HCT116 (cell line): ENCODE results near the gene FRMD3. TPM values are rescaled to one million over a fixed set of nuclear protein-coding genes. Genes with fewer than 3 reads are reported as not detected.

Experiments
- ATAC-seq: fragments of 200-7000 bp; cut with Tn5 transposase; 2 replicates; pipeline ENCODE4 v1.9.1; 2020; ENCODE audit warnings: mild to moderate bottlenecking, moderate library complexity
- BruUV-seq: library from RNA; stranded (reverse); fragments of 400-500 nt; replicated peaks from 2 replicates; lab custom pipeline; 2021; lab: Mats Ljungman, UMichigan
- CTCF ChIA-PET: fragments of 300-600 bp; sonication (Branson Sonifier 250); formaldehyde crosslinking; loops from one replicate; lab custom pipeline; 2021; ENCODE audit warnings: antibody characterized with exemption; lab: Charles Lee
- POLR2A ChIA-PET: fragments of 300-600, 350-600 bp; sonication (Branson Sonifier 250); formaldehyde crosslinking; loops from one replicate; lab custom pipeline; 2021; ENCODE audit warnings: antibody characterized with exemption; lab: Charles Lee
- RAD21 ChIA-PET, 2 experiments: fragments of 300-600 bp; sonication (Branson Sonifier 250); formaldehyde crosslinking; loops; one replicate each; lab custom pipeline; 2023; ENCODE audit warnings: low total read pairs in 2 of 2; ENCODE audit not compliant: uncharacterized antibody in 2 of 2, unreplicated experiment in 2 of 2, low non-redundant PET in 1 of 2; lab: Charles Lee
- DNase-seq: peaks from one replicate; pipeline ENCODE4 v3.0.0-alpha.2; 2010; ENCODE audit warnings: low read depth, low spot score
- H2AFZ ChIP-seq: fragments of 200-600 bp; shearing (Covaris generic), sonication (generic); 2 replicates; pipeline ENCODE4 v1.6.1; 2017; ENCODE audit warnings: low read depth, mixed run types, mixed read lengths, antibody characterized with exemption, low read length; ENCODE audit not compliant: poor library complexity, severe bottlenecking
- H3K27ac ChIP-seq: 2 replicates; pipeline ENCODE4 v1.5.1; 2012; ENCODE audit warnings: low read depth, low read length
- H3K27me3 ChIP-seq: fragments of 200-600 bp; sonication (generic); 2 replicates; pipeline ENCODE4 v1.6.1; 2016; ENCODE audit warnings: mixed run types, low read length, mixed read lengths; ENCODE audit not compliant: insufficient read depth
- H3K36me3 ChIP-seq, 2 experiments: fragments of 200-500 bp in 1 of 2; fragments of 200-600 bp in 1 of 2; sonication (Bioruptor generic) in 1 of 2; sonication (generic) in 1 of 2; 2 replicates each; pipeline versions ENCODE4 v1.5.1 to v1.6.1; 2014 to 2016; ENCODE audit warnings: low read length in 2 of 2, inconsistent platforms in 1 of 2, mixed read lengths in 1 of 2, mixed run types in 1 of 2; ENCODE audit not compliant: insufficient read depth in 2 of 2, control insufficient read depth in 1 of 2
- H3K4me1 ChIP-seq, 2 experiments: fragments of 200-600 bp in 1 of 2; sonication (generic) in 1 of 2; 2 replicates each; pipeline versions ENCODE4 v1.5.1 to v1.6.1; 2012 to 2017; ENCODE audit warnings: low read length in 2 of 2, inconsistent platforms in 1 of 2, mild to moderate bottlenecking in 1 of 2, mixed read lengths in 1 of 2, mixed run types in 1 of 2, moderate library complexity in 1 of 2; ENCODE audit not compliant: insufficient read depth in 2 of 2, control insufficient read depth in 1 of 2
- H3K4me2 ChIP-seq: fragments of 200-600 bp; sonication (generic); 2 replicates; pipeline ENCODE4 v1.6.1; 2017; ENCODE audit warnings: mixed run types, low read length, mixed read lengths
- H3K4me3 ChIP-seq, 2 experiments: fragments of 200-600 bp in 1 of 2; sonication (generic) in 1 of 2; replicated peaks in 1 of 2; 2 replicates each; pipeline ENCODE4 v1.5.1; 2011 to 2016; ENCODE audit warnings: low read length in 2 of 2, control low read depth in 1 of 2, low read depth in 1 of 2, mild to moderate bottlenecking in 1 of 2, mixed read lengths in 1 of 2, mixed run types in 1 of 2
- H3K79me2 ChIP-seq: fragments of 200-600 bp; sonication (generic); 2 replicates; pipeline ENCODE4 v1.6.1; 2017; ENCODE audit warnings: mild to moderate bottlenecking, mixed run types, low read length, moderate library complexity, mixed read lengths; ENCODE audit not compliant: insufficient read depth
- H3K9ac ChIP-seq: fragments of 200-600 bp; sonication (generic); 2 replicates; pipeline ENCODE4 v1.6.1; 2016; ENCODE audit warnings: low read length, mixed read lengths
- H3K9me2 ChIP-seq: fragments of 200-600 bp; sonication (generic), shearing (Covaris generic); 2 replicates; pipeline ENCODE4 v1.6.1; 2017; ENCODE audit warnings: mixed run types, mild to moderate bottlenecking, moderate library complexity; ENCODE audit not compliant: insufficient read depth
- H3K9me3 ChIP-seq, 2 experiments: fragments of 200-500 bp in 1 of 2; fragments of 200-600 bp in 1 of 2; sonication (Bioruptor generic) in 1 of 2; sonication (generic) in 1 of 2; 2 replicates each; pipeline ENCODE4 v1.6.1; 2014 to 2017; ENCODE audit warnings: low read length in 2 of 2, mixed read lengths in 2 of 2, inconsistent platforms in 1 of 2, low read depth in 1 of 2, mild to moderate bottlenecking in 1 of 2, mixed run types in 1 of 2, moderate library complexity in 1 of 2; ENCODE audit not compliant: control insufficient read depth in 1 of 2, insufficient read depth in 1 of 2
- H4K20me1 ChIP-seq: fragments of 200-600 bp; sonication (generic), shearing (Covaris generic); 2 replicates; pipeline ENCODE4 v1.6.1; 2017; ENCODE audit warnings: mixed run types, mild to moderate bottlenecking, moderate library complexity; ENCODE audit not compliant: insufficient read depth
- CBX3 ChIP-seq: IDR thresholded peaks from 2 replicates; pipeline ENCODE4 v1.6.1; 2012; ENCODE audit warnings: low read depth
- CEBPB ChIP-seq: IDR thresholded peaks from 2 replicates; pipeline ENCODE4 v1.6.1; 2012; ENCODE audit warnings: low read depth
- CTCF ChIP-seq, 3 experiments: fragments of 200-600 bp in 1 of 3; sonication (generic) in 1 of 3; IDR thresholded peaks in 2 of 3; conservative IDR thresholded peaks in 1 of 3; 2 replicates each; pipeline ENCODE4 v1.5.1; 2012 to 2017; ENCODE audit warnings: low read depth in 2 of 3, low read length in 2 of 3, antibody characterized with exemption in 1 of 3, borderline replicate concordance in 1 of 3, control low read depth in 1 of 3, mild to moderate bottlenecking in 1 of 3, mixed read lengths in 1 of 3, mixed run types in 1 of 3, moderate library complexity in 1 of 3; ENCODE audit not compliant: insufficient read depth in 1 of 3
- EGR1 ChIP-seq: IDR thresholded peaks from 2 replicates; pipeline ENCODE4 v1.6.1; 2012; ENCODE audit warnings: low read depth
- ELF1 ChIP-seq: IDR thresholded peaks from 2 replicates; pipeline ENCODE4 v1.6.1; 2012; ENCODE audit warnings: low read depth, borderline replicate concordance
- FOSL1 ChIP-seq: IDR thresholded peaks from 2 replicates; pipeline ENCODE4 v1.6.1; 2012; ENCODE audit warnings: low read depth
- JUND ChIP-seq: IDR thresholded peaks from 2 replicates; pipeline ENCODE4 v1.6.1; 2012
- MAX ChIP-seq: IDR thresholded peaks from 2 replicates; pipeline ENCODE4 v1.6.1; 2012
- POLR2A ChIP-seq: IDR thresholded peaks from 2 replicates; pipeline ENCODE4 v1.7.0; 2011; ENCODE audit warnings: borderline replicate concordance; ENCODE audit not compliant: insufficient read depth, insufficient read length; ENCODE audit errors: extremely low read depth
- RAD21 ChIP-seq: IDR thresholded peaks from 2 replicates; pipeline ENCODE4 v1.6.1; 2012; ENCODE audit warnings: low read depth, mild to moderate bottlenecking
- SP1 ChIP-seq: IDR thresholded peaks from 2 replicates; pipeline ENCODE4 v1.6.1; 2012; ENCODE audit warnings: low read depth
- SRF ChIP-seq: IDR thresholded peaks from 2 replicates; pipeline ENCODE4 v1.6.1; 2012; ENCODE audit warnings: low read depth
- TCF7L2 ChIP-seq: IDR thresholded peaks from 2 replicates; pipeline ENCODE4 v1.7.0; 2011; ENCODE audit warnings: borderline replicate concordance, inconsistent platforms; ENCODE audit not compliant: insufficient read depth, insufficient read length; ENCODE audit errors: extremely low read depth
- YY1 ChIP-seq: IDR thresholded peaks from 2 replicates; pipeline ENCODE4 v1.6.1; 2011; ENCODE audit warnings: low read length, low read depth, moderate library complexity, mild to moderate bottlenecking; ENCODE audit not compliant: insufficient replicate concordance; ENCODE audit errors: extremely low read depth
- ZBTB33 ChIP-seq: IDR thresholded peaks from 2 replicates; pipeline ENCODE4 v1.6.1; 2011; ENCODE audit warnings: mild to moderate bottlenecking, low read length, moderate library complexity; ENCODE audit not compliant: insufficient replicate concordance; ENCODE audit errors: extremely low read depth
- ZFX ChIP-seq: fragments of 450-650 bp; IDR thresholded peaks from 2 replicates; pipeline ENCODE4 v1.6.1; 2017
- intact Hi-C: fragments of 100-400 bp; cut with micrococcal nuclease; formaldehyde crosslinking; loops from 2 replicates; pipeline ENCODE4 v1.10.0; 2022
- total RNA-seq: library from RNA; stranded (reverse); gene quantifications from one replicate; pipeline ENCODE4 v1.2.1, GENCODE V29; 2021; ENCODE audit not compliant: unreplicated experiment

FRMD3 gene
- total RNA-seq, 1 experiment from 2014 or later: 0.89 TPM

- CTCF ChIA-PET: no interaction called here
- H3K9me3 ChIP-seq: no peaks in the 10 kb centered on the region
- no peaks in the 10 kb centered on the region for H3K79me2 ChIP-seq
- intact Hi-C loops: loop anchor here (2.0 kb wide), 1 partner anchor 20 kb away; no protein-coding TSS in a partner anchor
- no peak overlapping the region for H3K27ac ChIP-seq
- DNase-seq: no peak
- H3K4me2 ChIP-seq: no peak overlapping the region
- no peak for ATAC-seq
- no peak for TF ChIP-seq CBX3
- TF ChIP-seq TCF7L2: no peak
- H3K27me3 ChIP-seq: no peaks in the 10 kb centered on the region
- H3K4me1 ChIP-seq: peaks cover 0 to 3% of the 10 kb centered on the region in 2 experiments; a peak in 1 of 4 replicates
- H2AFZ ChIP-seq: no peak overlapping the region
- RAD21 ChIA-PET: no interaction called here
- no peaks in the 10 kb centered on the region for H3K9me2 ChIP-seq
- H4K20me1 ChIP-seq: no peaks in the 10 kb centered on the region
- POLR2A ChIA-PET: no interaction called here
- H3K36me3 ChIP-seq: no peaks in the 10 kb centered on the region
- no peak overlapping the region for H3K4me3 ChIP-seq
- no peak overlapping the region for H3K9ac ChIP-seq
- no TSS peak for BruUV-seq
These were observed 89.6 kb downstream of the FRMD3 start for GRCh38 chr9:83448626-83449025.

GRCh38 chr9:83447351-83447750 lies 90.8 kb downstream of the FRMD3 start:
- no peaks in the 10 kb centered on the region for H3K9me3 ChIP-seq
- no peak overlapping the region for H3K4me2 ChIP-seq
- H4K20me1 ChIP-seq: no peaks in the 10 kb centered on the region
- ChIA-PET CTCF (no interaction called here), RAD21 (no interaction called here), POLR2A (no interaction called here)
- intact Hi-C loops: no loop called here
- no peaks in the 10 kb centered on the region for H3K27me3 ChIP-seq
- peaks cover 0 to 3% of the 10 kb centered on the region in 2 experiments; a peak in 1 of 4 replicates for H3K4me1 ChIP-seq
- H3K4me3 ChIP-seq: no peak overlapping the region
- no peak for ATAC-seq
- no peak overlapping the region for H3K27ac ChIP-seq
- no peak for DNase-seq
- H2AFZ ChIP-seq: no peak overlapping the region
- H3K9me2 ChIP-seq: no peaks in the 10 kb centered on the region
- no TSS peak for BruUV-seq
- no peaks in the 10 kb centered on the region for H3K79me2 ChIP-seq
- H3K9ac ChIP-seq: no peak overlapping the region
- no peaks in the 10 kb centered on the region for H3K36me3 ChIP-seq
- TF ChIP-seq FOSL1 (no peak), ZBTB33 (no peak), ZFX (no peak), CTCF (IDR thresholded peaks at IDR 0.05 in 2 of 3, conservative IDR thresholded peaks at IDR 0.05 in 1 of 3; ENCODE audit: borderline replicate concordance in 1 of 3, insufficient read depth in 1 of 3, low read depth in 2 of 3, low read length in 2 of 3) (no peak), RAD21 (no peak), POLR2A (no peak), YY1 (no peak), SP1 (no peak), ELF1 (no peak), CEBPB (no peak), MAX (no peak), JUND (no peak), TCF7L2 (no peak), EGR1 (no peak), SRF (no peak)
